ENCODE results near the gene SLC30A1.

GRCh38 chr1:211589782-211590721, 11.1 kb upstream of the SLC30A1 start:
- no peak for TF ChIP-seq POLR2A (IDR thresholded peaks at IDR 0.05; ENCODE audit: low read length)
- no peak for TF ChIP-seq GATA1 (IDR thresholded peaks at IDR 0.05; ENCODE audit: low read depth, low read length)
